ENCODE measurements around the gene PIK3R1. TPM values are rescaled to one million over a fixed set of nuclear protein-coding genes. Genes with fewer than 3 reads are reported as not detected.

Gene PIK3R1
- total RNA-seq, 1 experiment from 2014 or later, result 11.3 TPM

GRCh38 chr5:68303754-68304420, 88.3 kb downstream of the PIK3R1 start:
- Histone ChIP-seq H3K14ac (ENCODE audit: insufficient read depth, low read length) (no peak overlapping the region), H3K9ac (ENCODE audit: extremely low read depth, insufficient read length, low read length) (no peak overlapping the region), H3K23me2 (ENCODE audit: insufficient read length, low read depth, low read length, poor library complexity, severe bottlenecking) (no peaks in the 10 kb centered on the region), H3K56ac (ENCODE audit: insufficient read length, low read depth, low read length) (no peak overlapping the region), H3K79me1 (ENCODE audit: insufficient read depth, low read depth, low read length, poor library complexity, severe bottlenecking) (no peaks in the 10 kb centered on the region), H3K27me3 (ENCODE audit: insufficient read depth, low read length) (no peaks in the 10 kb centered on the region), H3K18ac (ENCODE audit: insufficient read length, low read depth, low read length) (no peak overlapping the region), H2BK12ac (ENCODE audit: insufficient read length, low read depth, low read length) (no peak overlapping the region), H3K9me3 (ENCODE audit: control insufficient read depth, low read depth, low read length) (no peaks in the 10 kb centered on the region), H3K4me1 (ENCODE audit: insufficient read depth, low read length) (no peaks in the 10 kb centered on the region), H2AFZ (ENCODE audit: low read length) (no peak overlapping the region), H2BK5ac (ENCODE audit: insufficient read length, low read length) (no peak overlapping the region), H2BK15ac (ENCODE audit: low read depth, low read length) (no peak overlapping the region), H4K5ac (ENCODE audit: insufficient read length, low read depth, low read length) (no peak overlapping the region), H3K4ac (ENCODE audit: low read depth, low read length) (no peak overlapping the region), H3K27ac (ENCODE audit: insufficient read length, low read depth, low read length) (no peak overlapping the region), H2AK5ac (ENCODE audit: insufficient read length, low read length) (no peak overlapping the region), H4K20me1 (ENCODE audit: control insufficient read depth, insufficient read depth, insufficient read length) (no peaks in the 10 kb centered on the region), H3K79me2 (ENCODE audit: insufficient read depth, low read length) (no peaks in the 10 kb centered on the region), H4K91ac (ENCODE audit: insufficient read length, low read depth, low read length) (no peak overlapping the region), H4K8ac (replicated peaks; ENCODE audit: insufficient read length, low read depth, low read length) (no peak overlapping the region), H2BK20ac (ENCODE audit: low read depth, low read length, poor library complexity, severe bottlenecking) (no peak overlapping the region), H3T11ph (ENCODE audit: low read length) (no peak overlapping the region), H3K23ac (ENCODE audit: insufficient read length, low read depth, low read length) (no peak overlapping the region), H3K4me2 (ENCODE audit: insufficient read depth, insufficient read length, low read length) (no peak overlapping the region), H2BK120ac (ENCODE audit: low read depth, low read length, poor library complexity, severe bottlenecking) (no peak overlapping the region)
- no peaks in the 10 kb centered on the region for H3K27me3 Mint-ChIP-seq (ENCODE audit: low read depth)
- DNase-seq, result no peak
- H3K27ac Mint-ChIP-seq, result no peak overlapping the region
- H3K4me1 Mint-ChIP-seq, result 0 out of 4 replicates have a peak, but pooled peaks cover 0 to 5% of the 10 kb centered on the region in 2 experiments
- no peaks in the 10 kb centered on the region; a peak in 1 of 7 replicates for H3K36me3 Mint-ChIP-seq (ENCODE audit: insufficient read depth in 1 of 3, low read depth in 3 of 3)
- H3K9me3 Mint-ChIP-seq, result no peaks in the 10 kb centered on the region
- TF ChIP-seq CTCF (conservative IDR thresholded peaks at IDR 0.05), result no peak
- H3K4me3 Mint-ChIP-seq, result no peak overlapping the region
- no CpG with 5 or more reads among the region's 4 CpGs for WGBS (ENCODE audit: extremely low coverage, insufficient read length, low lambda C conversion rate)

Data from H9 (cell line).